ENCODE measurements around the gene ECE2.

DNA sequence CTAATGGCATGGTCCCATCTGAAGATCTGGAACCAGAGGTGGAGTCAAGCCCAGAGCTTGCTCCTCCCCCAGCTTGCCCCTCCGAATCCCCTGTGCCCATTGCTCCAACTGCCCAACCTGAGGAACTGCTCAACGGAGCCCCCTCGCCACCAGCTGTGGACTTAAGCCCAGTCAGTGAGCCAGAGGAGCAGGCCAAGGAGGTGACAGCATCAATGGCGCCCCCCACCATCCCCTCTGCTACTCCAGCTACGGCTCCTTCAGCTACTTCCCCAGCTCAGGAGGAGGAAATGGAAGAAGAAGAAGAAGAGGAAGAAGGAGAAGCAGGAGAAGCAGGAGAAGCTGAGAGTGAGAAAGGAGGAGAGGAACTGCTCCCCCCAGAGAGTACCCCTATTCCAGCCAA lies 45.8 kb downstream of the ECE2 start:
- TF ChIP-seq, protein P1, sequence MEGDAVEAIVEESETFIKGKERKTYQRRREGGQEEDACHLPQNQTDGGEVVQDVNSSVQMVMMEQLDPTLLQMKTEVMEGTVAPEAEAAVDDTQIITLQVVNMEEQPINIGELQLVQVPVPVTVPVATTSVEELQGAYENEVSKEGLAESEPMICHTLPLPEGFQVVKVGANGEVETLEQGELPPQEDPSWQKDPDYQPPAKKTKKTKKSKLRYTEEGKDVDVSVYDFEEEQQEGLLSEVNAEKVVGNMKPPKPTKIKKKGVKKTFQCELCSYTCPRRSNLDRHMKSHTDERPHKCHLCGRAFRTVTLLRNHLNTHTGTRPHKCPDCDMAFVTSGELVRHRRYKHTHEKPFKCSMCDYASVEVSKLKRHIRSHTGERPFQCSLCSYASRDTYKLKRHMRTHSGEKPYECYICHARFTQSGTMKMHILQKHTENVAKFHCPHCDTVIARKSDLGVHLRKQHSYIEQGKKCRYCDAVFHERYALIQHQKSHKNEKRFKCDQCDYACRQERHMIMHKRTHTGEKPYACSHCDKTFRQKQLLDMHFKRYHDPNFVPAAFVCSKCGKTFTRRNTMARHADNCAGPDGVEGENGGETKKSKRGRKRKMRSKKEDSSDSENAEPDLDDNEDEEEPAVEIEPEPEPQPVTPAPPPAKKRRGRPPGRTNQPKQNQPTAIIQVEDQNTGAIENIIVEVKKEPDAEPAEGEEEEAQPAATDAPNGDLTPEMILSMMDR (conservative IDR thresholded peaks at IDR 0.05) = no peak
- TF ChIP-seq ZFX (IDR thresholded peaks at IDR 0.05) = no peak
